HG03432 (cell line): ENCODE data around the gene SRSF3.
"Not testable (repeated sequence)": the region's sequence is repeated elsewhere in the genome, so short reads cannot be mapped to it uniquely, and the experiment has no call there.

ENCODE experiments used
- ATAC-seq: cut with Tn5 transposase; IDR thresholded peaks from one replicate; pipeline ENCODE4 v1.9.1; 2021; ENCODE audit warnings: mild to moderate bottlenecking, moderate library complexity; ENCODE audit not compliant: unreplicated experiment

SRSF3 gene

DNA sequence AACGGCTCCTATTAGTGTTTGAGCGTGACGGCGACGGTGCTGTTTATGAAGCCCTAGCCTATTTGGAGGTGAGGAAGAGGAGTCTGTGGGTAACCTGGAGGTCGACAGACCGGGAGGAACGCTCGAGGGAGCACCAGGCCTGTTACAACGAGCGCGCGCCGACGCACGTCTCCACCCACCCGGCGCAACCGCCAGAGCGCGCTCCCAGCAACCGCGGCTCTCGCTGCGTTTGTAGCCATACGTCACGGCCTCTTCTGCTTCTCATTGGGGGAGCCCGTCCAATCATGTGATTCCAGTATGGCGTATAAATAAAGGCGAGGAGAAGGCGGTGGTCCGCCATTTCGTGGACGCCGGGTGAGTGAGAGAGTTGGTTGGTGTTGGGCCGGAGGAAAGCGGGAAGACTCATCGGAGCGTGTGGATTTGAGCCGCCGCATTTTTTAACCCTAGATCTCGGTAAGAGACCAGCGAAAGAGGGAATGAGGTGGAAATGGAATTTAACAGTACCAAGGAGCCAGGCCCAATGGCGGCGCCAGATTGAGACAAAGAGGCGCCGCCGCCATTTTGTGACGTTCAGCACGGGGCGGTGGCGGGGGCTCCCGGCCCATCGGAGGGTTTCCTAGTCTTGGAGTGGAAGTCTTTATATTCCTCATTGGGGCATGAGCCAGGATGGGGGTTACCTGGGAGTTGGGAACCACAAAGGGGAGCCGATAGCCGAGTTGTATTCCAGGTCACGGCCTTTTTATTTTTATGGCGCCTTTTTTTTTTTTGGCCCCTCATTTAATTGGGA, at the start of gene SRSF3:
TSS of gene SRSF3 (plus strand) at position 334 of the 787 bp plus-strand sequence. CDS start 2,401 bp downstream, outside the sequence.
- ATAC-seq = peak; percentile 89

DNA sequence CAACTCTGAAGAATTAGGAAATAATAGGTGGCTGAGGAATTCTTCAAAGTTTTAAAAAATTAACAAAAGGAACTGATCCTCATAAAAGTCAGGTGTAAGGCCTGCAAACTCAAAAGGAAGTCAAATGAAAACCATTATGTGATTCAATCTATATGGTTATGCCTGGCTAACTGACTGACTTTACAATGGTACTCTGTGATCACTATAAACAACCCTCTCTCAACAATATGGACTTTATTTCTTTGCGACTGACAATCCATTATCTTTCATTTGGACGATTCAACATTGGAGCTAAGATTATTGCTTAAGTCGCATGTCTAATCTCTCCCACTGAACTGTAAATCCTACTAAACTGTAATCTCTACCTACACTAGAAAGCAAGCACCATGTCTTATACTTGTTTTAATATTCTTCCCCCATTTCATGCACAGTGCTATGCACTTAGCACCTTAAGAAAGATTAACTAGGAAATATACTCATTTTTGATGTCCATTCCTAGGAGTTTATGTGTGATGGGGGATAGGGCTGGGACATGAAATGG, 48.3 kb upstream of the SRSF3 start:
- no peak for ATAC-seq

DNA sequence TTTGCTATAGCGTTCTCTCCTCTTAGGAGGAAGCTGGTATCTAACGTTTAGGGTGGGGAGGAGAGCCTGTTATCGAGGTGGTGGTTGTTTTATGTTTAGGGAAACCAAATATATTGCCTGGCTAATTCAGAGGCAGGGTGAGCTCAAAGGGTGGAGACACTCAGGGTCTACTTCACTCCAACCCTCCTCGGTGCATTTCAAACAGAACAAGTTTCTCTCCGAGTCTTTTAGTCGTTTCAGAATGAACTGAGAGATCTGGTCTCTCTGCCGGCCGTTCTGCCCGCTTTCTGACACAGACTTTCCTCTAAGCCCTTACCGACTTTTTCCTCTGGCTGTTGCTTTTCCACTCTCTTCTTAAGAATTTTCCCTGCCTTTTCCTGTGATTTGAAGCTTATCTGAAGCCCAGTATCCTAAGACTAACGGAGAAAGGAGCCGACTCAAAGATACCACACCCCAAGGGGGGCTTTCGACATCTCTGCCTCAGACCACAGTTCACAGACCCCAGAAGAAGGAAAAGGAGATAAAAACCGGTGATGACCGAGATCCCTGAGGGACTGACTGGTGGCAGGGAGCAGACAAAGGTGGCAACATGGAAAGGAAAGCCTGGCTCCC, 47.7 kb upstream of the SRSF3 start:
- no peak for ATAC-seq

DNA sequence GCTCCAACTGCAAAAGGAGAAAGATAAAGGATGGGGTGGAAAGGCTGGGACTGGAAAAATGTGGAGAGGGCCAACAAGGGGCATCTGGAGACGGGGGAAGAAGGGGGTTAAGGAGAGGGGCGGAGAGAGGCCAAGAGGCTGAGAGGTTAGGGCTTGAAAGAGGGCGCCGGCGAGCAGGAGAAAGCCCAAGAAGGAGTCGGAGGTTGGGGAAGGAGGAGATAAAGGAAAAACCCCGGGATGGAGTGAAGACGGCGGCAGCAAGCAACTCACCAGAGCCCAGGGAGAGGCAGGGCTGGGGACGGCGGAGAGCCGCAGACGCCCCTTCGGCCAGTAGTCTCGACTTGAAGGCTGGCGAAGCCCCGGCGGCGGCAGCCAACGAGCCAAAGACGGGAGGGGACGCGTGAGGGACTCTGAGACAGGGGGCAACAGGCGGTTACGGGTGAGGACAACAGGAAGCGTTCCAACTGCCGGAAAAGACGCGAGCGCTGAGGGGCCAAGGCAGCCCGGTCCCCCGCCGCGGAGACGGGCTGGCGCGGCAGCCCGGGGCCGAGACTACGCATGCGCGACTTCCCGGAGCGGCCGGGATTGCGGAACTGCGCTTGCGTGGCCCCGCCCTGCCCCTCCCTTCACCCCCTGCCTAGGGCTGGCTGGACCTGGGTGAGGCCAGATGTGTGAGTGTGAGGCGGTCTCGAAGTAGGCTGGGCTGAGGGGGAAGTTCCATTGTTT, 47.1 kb upstream of the SRSF3 start, which contains the start of gene STK38:
TSS of gene STK38 (minus strand) at position 560 of the 726 bp plus-strand sequence. CDS start 7,277 bp downstream, outside the sequence.
- peak; percentile 80 for ATAC-seq

- ATAC-seq = no peak
Measured at GRCh38 chr6:36547646-36548400, 46.3 kb upstream of the SRSF3 start.

GRCh38 chr6:36548401-36548743, 45.8 kb upstream of the SRSF3 start:
- no peak for ATAC-seq

GRCh38 chr6:36550473-36551000, 43.6 kb upstream of the SRSF3 start:
- no peak for ATAC-seq

- ATAC-seq = no peak
Measured at GRCh38 chr6:36555750-36556252, 38.4 kb upstream of the SRSF3 start.

- ATAC-seq = no peak
Measured at GRCh38 chr6:36556281-36556680, 37.9 kb upstream of the SRSF3 start.

DNA sequence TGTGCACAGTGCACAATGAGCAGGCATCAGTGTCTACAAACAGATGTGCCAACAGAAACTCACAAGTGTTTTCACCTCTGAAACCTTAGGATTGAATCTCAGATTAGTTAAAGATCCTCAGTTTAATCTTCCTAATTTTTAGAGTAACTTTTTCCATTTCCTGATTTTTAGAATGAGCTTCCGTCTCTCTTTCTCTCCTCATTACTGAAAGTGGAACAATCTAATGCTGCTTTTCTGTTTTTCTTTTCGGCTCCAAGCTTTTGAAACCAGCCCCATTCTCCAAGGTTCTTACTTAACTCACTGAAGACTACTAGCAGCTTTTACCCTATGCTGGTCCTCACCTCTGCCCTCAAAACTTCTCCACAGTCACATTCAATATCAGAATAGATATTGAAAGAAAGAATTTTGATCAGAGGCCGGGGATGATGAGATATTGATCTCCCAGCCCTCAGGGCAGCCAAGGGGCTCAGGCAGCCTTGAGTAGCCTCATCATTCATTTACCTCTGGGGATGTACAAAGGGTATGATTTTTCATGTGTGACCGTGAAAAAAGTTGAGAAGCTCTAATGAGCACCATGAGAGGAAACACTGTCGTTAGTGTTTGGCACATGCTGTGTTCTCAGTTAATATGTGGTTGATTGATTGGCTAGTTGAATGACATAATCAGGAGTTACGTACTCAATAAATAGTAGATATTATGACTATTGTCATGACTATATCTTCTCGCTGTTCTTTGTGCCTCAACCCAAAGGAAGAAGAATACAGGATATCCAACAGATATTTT, 35.0 kb upstream of the SRSF3 start:
- ATAC-seq = no peak

GRCh38 chr6:36560822-36561221, 33.3 kb upstream of the SRSF3 start:
- ATAC-seq = no peak

GRCh38 chr6:36563237-36563927, 30.8 kb upstream of the SRSF3 start:
- no peak for ATAC-seq

DNA sequence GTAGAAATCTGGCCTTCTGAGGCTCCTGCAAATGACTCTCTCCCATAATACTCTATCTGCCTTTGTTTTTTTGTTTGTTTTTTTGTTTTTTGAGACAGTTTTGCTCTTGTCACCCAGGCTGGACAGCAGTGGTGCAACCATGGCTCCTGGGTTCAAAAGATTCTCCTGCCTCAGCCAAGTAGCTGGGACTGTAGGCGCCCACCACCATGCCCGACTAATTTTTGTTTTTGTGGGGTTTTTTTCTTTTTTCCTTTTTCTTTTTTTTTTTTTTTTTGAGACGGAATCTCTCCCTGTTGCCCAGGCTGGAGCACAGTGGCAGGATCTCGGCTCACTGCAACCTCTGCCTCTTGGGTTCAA, 30.3 kb upstream of the SRSF3 start:
- no peak for ATAC-seq

DNA sequence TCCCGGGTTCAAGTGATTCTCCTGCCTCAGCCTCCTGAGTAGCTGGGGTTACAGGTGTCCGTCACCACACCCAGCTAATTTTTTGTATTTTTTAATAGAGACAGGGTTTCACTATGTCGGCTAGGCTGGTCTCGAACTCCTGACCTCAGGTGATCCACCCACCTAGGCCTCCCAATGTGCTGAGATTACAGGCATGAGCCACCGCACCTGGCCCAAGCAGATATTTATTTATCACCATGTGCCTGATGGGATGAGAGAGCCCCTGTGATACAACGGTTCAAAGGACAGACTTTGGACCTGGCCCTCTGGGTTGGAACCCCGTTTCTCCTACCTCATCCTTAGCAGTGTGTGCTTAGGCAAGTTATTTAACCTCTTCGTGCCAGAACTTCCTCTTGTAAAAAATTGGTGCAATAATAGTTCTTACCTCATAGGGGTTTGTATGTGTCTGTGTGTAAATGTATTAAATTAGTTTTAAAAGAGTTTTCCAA, 27.7 kb upstream of the SRSF3 start:
- no peak for ATAC-seq

DNA sequence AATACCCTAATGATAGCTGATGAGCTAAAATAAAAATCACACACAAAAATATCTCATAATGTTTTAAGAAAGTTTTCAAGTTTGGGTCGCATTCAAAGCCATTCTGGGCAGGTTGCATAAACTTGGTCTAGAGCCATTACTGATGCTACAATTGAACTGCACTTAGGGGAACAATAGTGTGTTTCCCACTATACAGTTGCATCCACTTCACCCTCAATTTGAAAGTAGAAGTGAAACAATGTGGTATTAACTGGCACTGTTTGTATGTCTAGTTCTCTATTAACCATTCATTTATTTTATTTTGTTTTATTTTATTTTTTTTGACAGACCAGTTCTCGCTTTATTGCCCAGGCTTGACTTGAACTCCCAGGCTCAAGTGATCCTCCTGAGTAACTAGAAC, 23.9 kb upstream of the SRSF3 start:
- ATAC-seq = no peak

GRCh38 chr6:36571122-36572043, 22.8 kb upstream of the SRSF3 start:
- ATAC-seq = no peak

GRCh38 chr6:36572353-36573311, 21.5 kb upstream of the SRSF3 start:
- not testable (repeated sequence) for ATAC-seq
